NB4 (cell line): Measurements from ENCODE around the gene CCDC187.

Source experiments
- CTCF ChIP-seq: IDR thresholded peaks from one replicate; pipeline ENCODE4 v1.5.1; 2012; ENCODE audit warnings: low read depth, low read length
- MAX ChIP-seq: IDR thresholded peaks from 2 replicates; pipeline ENCODE4 v1.6.1; 2011; ENCODE audit warnings: low read depth, low read length
- MYC ChIP-seq: IDR thresholded peaks from 2 replicates; pipeline ENCODE4 v1.6.1; 2011; ENCODE audit warnings: low read depth, low read length
- POLR2A ChIP-seq: IDR thresholded peaks from 2 replicates; pipeline ENCODE4 v1.6.1; 2011; ENCODE audit warnings: mild to moderate bottlenecking; ENCODE audit not compliant: insufficient read length; ENCODE audit errors: extremely low read depth

- no peak for TF ChIP-seq POLR2A
- TF ChIP-seq CTCF: no peak
- no peak for TF ChIP-seq MAX
- no peak for TF ChIP-seq MYC
Observed at GRCh38 chr9:136243631-136244030, 60.3 kb downstream of the CCDC187 start.
